HepG2 (cell line): Measurements from ENCODE around the gene CPED1. TPM values are rescaled to one million over a fixed set of nuclear protein-coding genes. Genes with fewer than 3 reads are reported as not detected.

ENCODE experiments used
- ATAC-seq: fragments of 200-7000 bp; cut with Tn5 transposase; 3 replicates; pipeline ENCODE4 v1.9.1; 2020; ENCODE audit warnings: mild to moderate bottlenecking, moderate library complexity
- BruUV-seq: library from RNA; stranded (reverse); fragments of 400-500 nt; replicated peaks from 2 replicates; lab custom pipeline; 2021; lab: Mats Ljungman, UMichigan
- CTCF ChIA-PET: fragments of 300-600 bp; formaldehyde crosslinking; extraction: SDS; loops from one replicate; lab custom pipeline; 2021; ENCODE audit warnings: low total read pairs, inconsistent platforms, low intra/inter-chr PET ratio; lab: Yijun Ruan, JAX
- POLR2A ChIA-PET: fragments of 350-600 bp; sonication (Branson Sonifier 250); formaldehyde crosslinking; loops from one replicate; lab custom pipeline; 2020; ENCODE audit warnings: antibody characterized with exemption, inconsistent platforms; lab: Yijun Ruan, JAX
- DNase-seq: peaks from one replicate; pipeline ENCODE4 v3.0.0-alpha.2; 2015; ENCODE audit warnings: low spot score
- FAIRE-seq: peaks from 3 replicates; lab custom pipeline; 2011; peaks lifted over from hg19 to GRCh38; lab: Jason Lieb, UNC
- H2AFZ ChIP-seq: one replicate; pipeline ENCODE4 v1.6.1; 2011; ENCODE audit warnings: low read length, inconsistent platforms
- H3K27ac ChIP-seq: fragments of 300-600 bp; 3 replicates; pipeline ENCODE4 v1.8.0; 2011; ENCODE audit warnings: mixed run types, mild to moderate bottlenecking, mixed read lengths, low read length, inconsistent platforms; ENCODE audit not compliant: insufficient read depth; ENCODE audit errors: extremely low read length
- H3K27me3 ChIP-seq, 2 experiments: fragments of 200-600 bp in 1 of 2; 2 replicates in 1 of 2; 3 replicates in 1 of 2; pipeline versions ENCODE4 v1.6.0 to v1.8.0; 2011; ENCODE audit warnings: low read length in 2 of 2, mild to moderate bottlenecking in 2 of 2, moderate library complexity in 2 of 2, inconsistent platforms in 1 of 2; ENCODE audit not compliant: insufficient read depth in 2 of 2, control insufficient read depth in 1 of 2
- H3K36me3 ChIP-seq, 2 experiments: fragments of 200-600 bp in 1 of 2; replicated peaks in 1 of 2; 2 replicates in 1 of 2; 3 replicates in 1 of 2; pipeline versions ENCODE4 v1.5.1 to v1.8.0; 2011; ENCODE audit warnings: low read length in 2 of 2, inconsistent platforms in 1 of 2; ENCODE audit not compliant: insufficient read depth in 2 of 2, control insufficient read depth in 1 of 2
- H3K4me1 ChIP-seq: 2 replicates; pipeline ENCODE4 v1.5.1; 2012; ENCODE audit warnings: low read length, inconsistent platforms; ENCODE audit not compliant: insufficient read depth
- H3K4me2 ChIP-seq: 2 replicates; pipeline ENCODE4 v1.6.0; 2011; ENCODE audit warnings: low read depth, low read length, inconsistent platforms
- H3K4me3 ChIP-seq, 3 experiments: fragments of 200-600 bp in 1 of 3; sonication (generic), shearing (Covaris generic) in 1 of 3; replicated peaks in 1 of 3; 2 replicates each; pipeline ENCODE4 v1.5.1; 2011 to 2016; ENCODE audit warnings: low read length in 3 of 3, inconsistent platforms in 2 of 3, low read depth in 2 of 3, mild to moderate bottlenecking in 2 of 3, control low read depth in 1 of 3, mixed read lengths in 1 of 3; ENCODE audit not compliant: insufficient read depth in 1 of 3
- H3K79me2 ChIP-seq: one replicate; pipeline ENCODE4 v1.6.1; 2011; ENCODE audit warnings: low read length, inconsistent platforms; ENCODE audit not compliant: insufficient read depth
- H3K9ac ChIP-seq: 2 replicates; pipeline ENCODE4 v1.6.0; 2011; ENCODE audit warnings: mild to moderate bottlenecking, low read depth, low read length, inconsistent platforms; ENCODE audit not compliant: insufficient read depth
- H3K9me3 ChIP-seq: 2 replicates; pipeline ENCODE4 v1.5.1; 2012; ENCODE audit warnings: mild to moderate bottlenecking, low read length
- H4K20me1 ChIP-seq: 2 replicates; pipeline ENCODE4 v1.6.0; 2011; ENCODE audit warnings: inconsistent platforms, mild to moderate bottlenecking, low read length, moderate library complexity; ENCODE audit not compliant: insufficient read depth
- AHDC1 ChIP-seq: sonication (generic); formaldehyde crosslinking; IDR thresholded peaks from 2 replicates; pipeline ENCODE4 v1.5.1; 2020; ENCODE audit warnings: mild to moderate bottlenecking, missing genetic modification reagents, borderline replicate concordance
- CEBPB ChIP-seq: IDR thresholded peaks from 2 replicates; pipeline ENCODE4 v1.6.1; 2011; ENCODE audit warnings: low read depth, low read length, improper control_type of control experiment, borderline replicate concordance
- CEBPG ChIP-seq: IDR thresholded peaks from 2 replicates; pipeline ENCODE4 v1.6.1; 2016
- KAT8 ChIP-seq: IDR thresholded peaks from 2 replicates; pipeline ENCODE4 v1.6.1; 2016; ENCODE audit warnings: missing genetic modification reagents, missing compliant biosample characterization
- MIER3 ChIP-seq: IDR thresholded peaks from 2 replicates; pipeline ENCODE4 v1.6.1; 2016; ENCODE audit warnings: missing compliant biosample characterization, borderline replicate concordance
- NCOR1 ChIP-seq: fragments of 200-600 bp; sonication (generic); IDR thresholded peaks from 2 replicates; pipeline ENCODE4 v1.7.0; 2017; ENCODE audit warnings: antibody characterized with exemption, low read length, borderline replicate concordance
- NR2F1 ChIP-seq, 2 experiments: fragments of 450-650 bp in 1 of 2; formaldehyde crosslinking in 1 of 2; IDR thresholded peaks; 2 replicates each; pipeline versions ENCODE4 v1.5.0 to v1.6.1; 2016 to 2020; ENCODE audit warnings: mild to moderate bottlenecking in 1 of 2, missing compliant biosample characterization in 1 of 2, missing genetic modification reagents in 1 of 2, moderate library complexity in 1 of 2
- PLSCR1 ChIP-seq: sonication (generic); formaldehyde crosslinking; IDR thresholded peaks from 2 replicates; pipeline ENCODE4 v1.5.0; 2020; ENCODE audit warnings: missing genetic modification reagents, mild to moderate bottlenecking, borderline replicate concordance
- ZFP90 ChIP-seq: sonication (generic); formaldehyde crosslinking; IDR thresholded peaks from 2 replicates; pipeline ENCODE4 v1.8.0; 2022; ENCODE audit warnings: missing genetic modification reagents, mild to moderate bottlenecking, inconsistent platforms, borderline replicate concordance
- ZNF512 ChIP-seq: sonication (generic); formaldehyde crosslinking; IDR thresholded peaks from 2 replicates; pipeline ENCODE4 v1.4.0; 2020; ENCODE audit warnings: mild to moderate bottlenecking, missing genetic modification reagents
- ZNF550 ChIP-seq: sonication (generic); formaldehyde crosslinking; IDR thresholded peaks from 2 replicates; pipeline ENCODE4 v1.4.0; 2020; ENCODE audit warnings: mild to moderate bottlenecking, missing genetic modification reagents, borderline replicate concordance
- ZUFSP ChIP-seq: sonication (generic); formaldehyde crosslinking; IDR thresholded peaks from 2 replicates; pipeline ENCODE4 v1.9.0; 2021; ENCODE audit warnings: missing genetic modification reagents, mild to moderate bottlenecking, borderline replicate concordance
- WGBS: methylation state at CpG from one replicate; pipeline ENCODE4 v1.1.6; 2017; ENCODE audit warnings: low lambda C conversion rate; 5-methylcytosine and 5-hydroxymethylcytosine counted together
- in situ Hi-C: cut with HindIII; loops from 2 replicates; pipeline ENCODE4 v1.10.0; 2017; ENCODE audit warnings: low pct_unique_long_range_greater_than_20kb; ENCODE audit not compliant: extremely low pct_ligation_motif_present
- intact Hi-C: fragments of 100-400 bp; cut with micrococcal nuclease; formaldehyde crosslinking; loops from one replicate; pipeline ENCODE4 v1.10.0; 2022; ENCODE audit not compliant: unreplicated experiment
- polyA plus RNA-seq, 8 experiments: library from polyadenylated mRNA; depleted of rRNA in 3 of 8; stranded (reverse) in 7 of 8; unstranded in 1 of 8; fragments of >200 nt; fragmentation: Illumina TruSeq in 4 of 8; extraction: Trizol in 4 of 8; gene quantifications; 2 replicates each; pipeline versions ENCODE4 v1.2.1 to v1.2.3, GENCODE V29; 2011 to 2016; ENCODE audit warnings: low read depth in 4 of 8, missing spikeins in 1 of 8, mixed read lengths in 1 of 8; ENCODE audit not compliant: insufficient read depth in 1 of 8
- total RNA-seq, 5 experiments: library from RNA; depleted of rRNA; stranded (reverse); fragments of >200 nt; fragmentation: Illumina TruSeq; extraction: Trizol; gene quantifications; 2 replicates each; pipeline ENCODE4 v1.2.3, GENCODE V29; 2016; ENCODE audit warnings: low read depth in 1 of 5

Gene CPED1
- total and polyA plus RNA-seq, 2 of the 13 experiments (the other 11 are each of a cell fraction or from before 2014, with no cell fraction given) = 11.5 to 27.0 TPM

GRCh38 chr7:121073463-121074099, 85.1 kb downstream of the CPED1 start:
- Histone ChIP-seq H3K9me3 (no peaks in the 10 kb centered on the region), H4K20me1 (no peaks in the 10 kb centered on the region), H2AFZ (no peak overlapping the region), H3K4me3 (no peak overlapping the region), H3K79me2 (no peaks in the 10 kb centered on the region), H3K27ac (no peak overlapping the region), H3K9ac (no peak overlapping the region), H3K27me3 (no peaks in the 10 kb centered on the region), H3K4me1 (peaks cover 22% of the 10 kb centered on the region), H3K4me2 (peak overlapping the region; percentile 24; the same call in 1 of the 2 replicates), H3K36me3 (no peaks in the 10 kb centered on the region)
- no peak for FAIRE-seq
- in situ Hi-C loops = no loop called here
- POLR2A ChIA-PET = interaction anchor here (1.2 kb wide), 1 partner anchor 11 kb away, joined by 5 read pairs; no protein-coding TSS in a partner anchor
- no TSS peak for BruUV-seq
- DNase-seq = no peak
- no peak for ATAC-seq
- no peak for TF ChIP-seq PLSCR1 (CRISPR knock-in tag)
- no peak for TF ChIP-seq MIER3 (CRISPR knock-in tag)
- TF ChIP-seq CEBPG (CRISPR knock-in tag) = peak; percentile 21; the same call in 1 of the 2 replicates
- no peak for TF ChIP-seq ZFP90
- TF ChIP-seq CEBPB = peak; percentile 23; the same call in 1 of the 2 replicates
- no peak for TF ChIP-seq ZNF512 (CRISPR knock-in tag)
- TF ChIP-seq ZUFSP (CRISPR knock-in tag) = no peak
- no peak for TF ChIP-seq KAT8
- no peak for TF ChIP-seq AHDC1
- TF ChIP-seq NR2F1 (CRISPR knock-in tag; IDR thresholded peaks at IDR 0.05) = no peak
- no peak for TF ChIP-seq NCOR1
- TF ChIP-seq ZNF550 (CRISPR knock-in tag) = no peak
- intact Hi-C loops = no loop called here
- 25% methylated on average over 3 of the region's 3 CpGs for WGBS
- CTCF ChIA-PET = no interaction called here
